Colonic mucosa (tissue), 4 donors: Measurements from ENCODE around the gene SCAF8. TPM values are rescaled to one million over a fixed set of nuclear protein-coding genes. Genes with fewer than 3 reads are reported as not detected.

ENCODE experiments used
- DNase-seq: peaks from one replicate; pipeline ENCODE4 v3.0.0-alpha.2; 2020
- H3K27ac ChIP-seq: fragments of 200-600 bp; one replicate; pipeline ENCODE4 v1.8.0; 2021
- H3K27me3 ChIP-seq: fragments of 200-600 bp; one replicate; pipeline ENCODE4 v1.8.0; 2021
- H3K36me3 ChIP-seq: fragments of 200-600 bp; one replicate; pipeline ENCODE4 v1.8.0; 2021
- H3K4me1 ChIP-seq: fragments of 200-600 bp; one replicate; pipeline ENCODE4 v1.8.0; 2021; ENCODE audit warnings: mild to moderate bottlenecking
- H3K4me3 ChIP-seq: fragments of 200-600 bp; one replicate; pipeline ENCODE4 v1.8.0; 2021
- H3K9ac ChIP-seq, 2 donors: one replicate each; pipeline ENCODE4 v1.7.0; 2013; ENCODE audit warnings: control low read depth in 2 of 2, low read depth in 2 of 2, low read length in 2 of 2
- H3K9me3 ChIP-seq: fragments of 200-600 bp; one replicate; pipeline ENCODE4 v1.8.0; 2021
- CTCF ChIP-seq: fragments of 200-600 bp; IDR thresholded peaks from one replicate; pipeline ENCODE4 v1.8.0; 2022; ENCODE audit warnings: antibody characterized with exemption, mild to moderate bottlenecking
- intact Hi-C: fragments of 100-400 bp; cut with DNase I; formaldehyde crosslinking; loops from one replicate; pipeline ENCODE4 v1.14.1; 2022
- total RNA-seq, 2 donors: library from RNA; stranded (reverse); fragmentation: NEBNext Ultra II Directional in 1 of 2; extraction: Animal tissue kit (Norgen Biotek cat#: 25700) in 1 of 2; gene quantifications; one replicate each; pipeline ENCODE4 v1.2.1, GENCODE V29; 2021
- donor health status: healthy.
- donor health status: DM: no; HTN: no; CAD: no.
- donor health status: DM: no; HTN: no; CAD: no.

Gene SCAF8
- total RNA-seq, 2 donors from 2014 or later = 30.8 to 35.6 TPM

GRCh38 chr6:154721460-154721859, 11.8 kb upstream of the SCAF8 start:
- DNase-seq = no peak
- H3K9me3 ChIP-seq = no peaks in the 10 kb centered on the region
- intact Hi-C loops = no loop called here
- H3K9ac ChIP-seq = no peak overlapping the region
- no peaks in the 10 kb centered on the region for H3K27me3 ChIP-seq
- H3K27ac ChIP-seq = no peak overlapping the region
- H3K4me3 ChIP-seq = no peak overlapping the region
- no peaks in the 10 kb centered on the region for H3K4me1 ChIP-seq
- H3K36me3 ChIP-seq = no peaks in the 10 kb centered on the region
- TF ChIP-seq CTCF = no peak

DNA sequence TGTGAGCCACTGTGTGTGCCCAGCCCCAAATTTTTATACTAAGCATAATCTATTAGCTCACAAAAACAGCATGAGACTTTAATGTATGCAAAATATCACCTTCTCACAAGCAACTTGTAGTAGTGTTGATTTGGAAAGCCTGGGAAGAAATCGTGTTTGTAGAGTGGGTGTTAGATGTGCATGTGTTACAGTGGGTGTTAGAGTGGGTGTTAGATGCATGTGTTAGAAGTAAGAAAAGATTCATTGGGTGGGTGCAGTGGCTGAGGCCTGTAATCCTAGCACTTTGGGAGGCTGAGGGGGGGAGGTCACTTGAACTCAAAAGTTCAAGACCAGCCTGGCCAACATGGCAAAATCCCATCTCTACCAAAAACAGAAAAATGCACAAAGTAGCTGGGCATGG, 6.3 kb upstream of the SCAF8 start:
- no peak overlapping the region for H3K9ac ChIP-seq
- no peaks in the 10 kb centered on the region for H3K9me3 ChIP-seq
- H3K27me3 ChIP-seq = no peaks in the 10 kb centered on the region
- intact Hi-C loops = no loop called here
- TF ChIP-seq CTCF = no peak
- H3K27ac ChIP-seq = no peak overlapping the region
- no peak for DNase-seq
- no peaks in the 10 kb centered on the region for H3K4me1 ChIP-seq
- H3K36me3 ChIP-seq = no peaks in the 10 kb centered on the region
- no peak overlapping the region for H3K4me3 ChIP-seq

- Histone ChIP-seq H3K9ac (no peak overlapping the region), H3K9me3 (no peaks in the 10 kb centered on the region), H3K4me1 (peaks cover 10% of the 10 kb centered on the region), H3K27ac (no peak overlapping the region), H3K27me3 (no peaks in the 10 kb centered on the region), H3K4me3 (no peak overlapping the region), H3K36me3 (no peaks in the 10 kb centered on the region)
- no peak for DNase-seq
- TF ChIP-seq CTCF = no peak
- intact Hi-C loops = loop anchor here (10.0 kb wide), 1 partner anchor 73 kb away; no protein-coding TSS in a partner anchor
Measured at GRCh38 chr6:154731296-154732218, 1.7 kb upstream of the SCAF8 start.

DNA sequence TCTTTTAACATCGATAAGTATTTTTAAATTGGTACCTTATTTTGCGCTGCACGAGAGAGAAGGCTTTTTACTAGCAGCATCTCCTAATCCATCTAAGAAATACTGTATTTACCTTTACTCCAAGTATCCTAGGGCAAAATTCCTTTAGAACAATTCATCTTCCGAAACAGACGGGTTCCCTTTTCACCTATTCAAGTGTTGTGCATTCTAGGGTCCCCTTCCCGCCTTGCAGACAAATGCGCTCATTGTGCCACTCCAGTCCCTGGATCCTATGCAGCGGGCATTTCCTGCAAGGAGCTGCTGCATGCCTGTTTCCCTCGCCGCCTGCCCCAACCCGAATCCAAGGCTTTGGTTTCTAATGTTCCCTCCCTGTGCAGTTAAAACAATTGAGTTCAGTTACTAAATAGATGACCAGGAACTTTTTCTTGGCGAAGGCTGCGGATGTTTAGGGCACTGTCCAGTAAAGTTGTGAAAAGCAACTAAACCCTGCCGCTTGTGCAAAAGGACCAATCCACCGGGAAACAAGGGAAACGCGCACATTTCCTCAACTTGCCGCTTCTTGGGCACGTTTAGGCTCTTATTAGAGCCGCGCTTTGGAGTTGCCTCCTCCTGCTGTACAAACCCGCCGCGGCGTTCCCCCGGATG, 556 bp upstream of the SCAF8 start:
- Histone ChIP-seq H3K4me1 (peaks cover 10% of the 10 kb centered on the region), H3K4me3 (peak overlapping the region; percentile 92), H3K27ac (peak overlapping the region; percentile 100), H3K27me3 (no peaks in the 10 kb centered on the region), H3K36me3 (no peaks in the 10 kb centered on the region), H3K9me3 (no peaks in the 10 kb centered on the region), H3K9ac (peak overlapping the region; percentile 80 to 91)
- intact Hi-C loops = loop anchor here (10.0 kb wide), 1 partner anchor 72 kb away; no protein-coding TSS in a partner anchor
- peak; percentile 57 for DNase-seq
- no peak for TF ChIP-seq CTCF

DNA sequence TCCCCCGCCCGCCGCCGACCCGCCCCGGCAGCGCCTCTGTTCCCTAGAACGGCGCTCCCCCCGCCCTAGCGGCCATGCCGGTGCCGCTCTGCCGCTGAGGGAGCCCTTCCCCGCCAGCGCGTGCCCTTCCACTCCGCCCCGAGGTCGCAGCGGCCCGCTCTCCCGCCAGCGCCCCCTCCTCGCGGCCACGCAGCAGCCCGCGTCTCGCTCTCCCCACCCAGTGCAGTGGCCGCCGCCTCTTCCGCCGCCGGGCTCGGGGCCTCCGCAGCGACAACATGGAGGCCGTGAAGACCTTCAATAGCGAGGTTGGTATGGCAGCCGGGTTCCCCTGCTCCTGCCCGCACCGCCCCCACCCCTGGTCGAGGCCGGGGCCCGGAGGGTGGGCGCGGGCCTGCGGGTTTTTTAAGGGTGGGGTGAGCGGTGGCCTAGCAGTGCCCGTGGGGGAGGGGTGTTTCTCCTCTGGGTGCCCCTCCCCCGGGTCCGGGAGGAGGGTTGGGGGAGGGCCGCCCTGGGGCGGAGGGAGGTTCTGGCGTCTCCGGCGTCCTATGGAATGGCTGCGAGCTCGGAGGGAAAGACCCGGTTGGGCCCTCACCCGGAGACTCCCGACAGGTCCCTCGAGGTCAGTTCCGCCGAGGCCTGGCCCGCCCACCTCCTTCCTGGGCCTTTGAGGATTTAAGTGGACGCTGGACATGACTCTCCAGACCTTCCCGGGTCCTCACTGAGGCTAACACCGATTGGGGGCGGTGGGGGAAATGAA, 588 bp downstream of the SCAF8 start:
- DNase-seq = peak; percentile 97
- H3K27ac ChIP-seq = peak overlapping the region; percentile 100
- intact Hi-C loops = loop anchor here (10.0 kb wide), 1 partner anchor 71 kb away; no protein-coding TSS in a partner anchor
- peaks cover 10% of the 10 kb centered on the region for H3K4me1 ChIP-seq
- peak overlapping the region; percentile 92 for H3K4me3 ChIP-seq
- no peaks in the 10 kb centered on the region for H3K27me3 ChIP-seq
- no peaks in the 10 kb centered on the region for H3K9me3 ChIP-seq
- TF ChIP-seq CTCF = no peak
- H3K36me3 ChIP-seq = no peaks in the 10 kb centered on the region
- peak overlapping the region; percentile 75 to 100 for H3K9ac ChIP-seq
